Smooth muscle cell (in vitro differentiated cells): ENCODE results near the gene PTGES2. TPM values are rescaled to one million over a fixed set of nuclear protein-coding genes. Genes with fewer than 3 reads are reported as not detected.

Experiments used
- DNase-seq: peaks from one replicate; lab custom pipeline; 2025; ENCODE audit not compliant: unreplicated experiment; lab: John Stamatoyannopoulos, UW
- H2AFZ ChIP-seq: fragments of 200-600 bp; sonication (generic); 2 replicates; pipeline ENCODE4 v1.6.0; 2016; ENCODE audit warnings: antibody characterized with exemption, low read depth, mild to moderate bottlenecking
- H3F3A ChIP-seq: fragments of 200-600 bp; sonication (generic); 2 replicates; pipeline ENCODE4 v1.6.0; 2017; ENCODE audit warnings: antibody characterized with exemption, low read depth
- H3K27ac ChIP-seq: fragments of 200-600 bp; sonication (generic); 2 replicates; pipeline ENCODE4 v1.5.1; 2016; ENCODE audit warnings: low read depth, mild to moderate bottlenecking
- H3K27me3 ChIP-seq: fragments of 200-600 bp; sonication (generic); 2 replicates; pipeline ENCODE4 v1.6.1; 2016; ENCODE audit warnings: low read depth, mild to moderate bottlenecking
- H3K36me3 ChIP-seq: fragments of 200-600 bp; sonication (generic); 2 replicates; pipeline ENCODE4 v1.5.1; 2016; ENCODE audit warnings: low read depth
- H3K4me1 ChIP-seq: fragments of 200-600 bp; sonication (generic); 2 replicates; pipeline ENCODE4 v1.5.1; 2016; ENCODE audit warnings: low read depth
- H3K4me2 ChIP-seq: fragments of 200-600 bp; sonication (generic); 2 replicates; pipeline ENCODE4 v1.6.0; 2016; ENCODE audit warnings: mild to moderate bottlenecking
- H3K4me3 ChIP-seq: fragments of 200-600 bp; sonication (generic); 2 replicates; pipeline ENCODE4 v1.5.1; 2016; ENCODE audit warnings: mild to moderate bottlenecking
- H3K79me2 ChIP-seq: fragments of 200-600 bp; sonication (generic); 2 replicates; pipeline ENCODE4 v1.6.0; 2016; ENCODE audit warnings: low read depth, mild to moderate bottlenecking
- H3K9ac ChIP-seq: fragments of 200-600 bp; sonication (generic); 2 replicates; pipeline ENCODE4 v1.6.0; 2016; ENCODE audit warnings: low read depth
- H3K9me3 ChIP-seq: fragments of 200-600 bp; sonication (generic); replicated peaks from 2 replicates; pipeline ENCODE4 v1.5.1; 2016; ENCODE audit warnings: low read depth
- H4K20me1 ChIP-seq: fragments of 200-600 bp; sonication (generic); 2 replicates; pipeline ENCODE4 v1.6.0; 2016; ENCODE audit warnings: low read depth
- CTCF ChIP-seq: fragments of 200-600 bp; sonication (generic); IDR thresholded peaks from 2 replicates; pipeline ENCODE4 v1.5.1; 2017; ENCODE audit warnings: borderline replicate concordance, mild to moderate bottlenecking, antibody characterized with exemption; ENCODE audit not compliant: insufficient read depth, poor library complexity, severe bottlenecking
- WGBS: methylation state at CpG from one replicate; pipeline ENCODE4 v1.1.7; 2016; ENCODE audit warnings: low lambda C conversion rate; 5-methylcytosine and 5-hydroxymethylcytosine counted together
- polyA plus RNA-seq: library from polyadenylated mRNA; unstranded; fragments of >200 nt; fragmentation: Nextera tagmentation; extraction: Ambion mirVana; gene quantifications from 2 replicates; pipeline ENCODE4 v1.2.1, GENCODE V29; 2016
- total RNA-seq: library from RNA; depleted of rRNA; stranded (reverse); fragments of >200 nt; gene quantifications from 2 replicates; pipeline ENCODE4 v1.2.3, GENCODE V29; 2014

Gene PTGES2
- total and polyA plus RNA-seq, 2 experiments from 2014 or later, result 31.5 to 78.6 TPM

- WGBS, result 80% methylated on average over 11 of the region's 11 CpGs
- no peak overlapping the region for H3K9ac ChIP-seq
- H3F3A ChIP-seq, result no peaks in the 10 kb centered on the region
- no peaks in the 10 kb centered on the region for H3K36me3 ChIP-seq
- no peak overlapping the region for H3K4me3 ChIP-seq
- no peaks in the 10 kb centered on the region for H3K79me2 ChIP-seq
- DNase-seq, result no peak
- H4K20me1 ChIP-seq, result no peaks in the 10 kb centered on the region
- no peak overlapping the region for H3K4me2 ChIP-seq
- no peak for TF ChIP-seq CTCF
- H3K4me1 ChIP-seq, result no peaks in the 10 kb centered on the region
- no peak overlapping the region for H3K27ac ChIP-seq
- no peak overlapping the region for H2AFZ ChIP-seq
- H3K27me3 ChIP-seq, result no peaks in the 10 kb centered on the region
- H3K9me3 ChIP-seq, result no peaks in the 10 kb centered on the region
Observed at GRCh38 chr9:128149951-128150593, 22.5 kb upstream of the PTGES2 start.

GRCh38 chr9:128149001-128149701 is 21.6 kb upstream of the PTGES2 start, which contains the start of gene LCN2:
LCN2 (plus strand) TSS chr9:128149453; CDS start chr9:128149526, 73 bp downstream.
- Histone ChIP-seq H3K27ac (no peak within 1 kb of the TSS), H3K36me3 (no peaks in the 10 kb centered on the region), H3K4me1 (no peaks in the 10 kb centered on the region), H3K4me3 (no peak within 1 kb of the TSS), H3K79me2 (no peaks in the 10 kb centered on the region), H3K4me2 (no peak within 1 kb of the TSS), H2AFZ (no peak within 1 kb of the TSS), H3F3A (no peaks in the 10 kb centered on the region), H3K9ac (no peak within 1 kb of the TSS), H3K27me3 (no peaks in the 10 kb centered on the region), H3K9me3 (no peaks in the 10 kb centered on the region), H4K20me1 (no peaks in the 10 kb centered on the region)
- 85% methylated on average over 9 of the region's 9 CpGs for WGBS
- no peak for DNase-seq
- TF ChIP-seq CTCF, result no peak

- no peaks in the 10 kb centered on the region for H3K27me3 ChIP-seq
- 97% methylated on average over 5 of the region's 5 CpGs for WGBS
- no peak overlapping the region for H3K9ac ChIP-seq
- no peak overlapping the region for H3K4me3 ChIP-seq
- no peak overlapping the region for H3K27ac ChIP-seq
- H3F3A ChIP-seq, result no peaks in the 10 kb centered on the region
- H3K9me3 ChIP-seq, result no peaks in the 10 kb centered on the region
- DNase-seq, result no peak
- H3K4me2 ChIP-seq, result no peak overlapping the region
- H3K36me3 ChIP-seq, result no peaks in the 10 kb centered on the region
- TF ChIP-seq CTCF, result no peak
- H3K79me2 ChIP-seq, result no peaks in the 10 kb centered on the region
- no peaks in the 10 kb centered on the region for H4K20me1 ChIP-seq
- H3K4me1 ChIP-seq, result no peaks in the 10 kb centered on the region
- H2AFZ ChIP-seq, result no peak overlapping the region
Observed at GRCh38 chr9:128148509-128149000, 21.0 kb upstream of the PTGES2 start.
